H9 (cell line): ENCODE measurements around the gene LPAR6. TPM values are rescaled to one million over a fixed set of nuclear protein-coding genes. Genes with fewer than 3 reads are reported as not detected.

Experiments used
- DNase-seq: peaks from one replicate; pipeline ENCODE4 v3.0.0-alpha.2; 2017
- H2AFZ ChIP-seq: one replicate; pipeline ENCODE4 v1.6.1; 2013; ENCODE audit warnings: mild to moderate bottlenecking, low read length, control low read depth, moderate library complexity
- H2AK5ac ChIP-seq: 2 replicates; pipeline ENCODE4 v1.6.1; 2013; ENCODE audit warnings: low read length, control low read depth, mixed read lengths; ENCODE audit not compliant: insufficient read length
- H2BK120ac ChIP-seq: one replicate; pipeline ENCODE4 v1.6.1; 2013; ENCODE audit warnings: low read depth, mild to moderate bottlenecking, low read length, control low read depth, inconsistent platforms; ENCODE audit not compliant: poor library complexity, severe bottlenecking
- H2BK12ac ChIP-seq: 2 replicates; pipeline ENCODE4 v1.6.1; 2013; ENCODE audit warnings: low read length, control low read depth, mixed read lengths, low read depth; ENCODE audit not compliant: insufficient read length
- H2BK15ac ChIP-seq: 2 replicates; pipeline ENCODE4 v1.6.1; 2013; ENCODE audit warnings: low read depth, low read length, control low read depth
- H2BK20ac ChIP-seq: one replicate; pipeline ENCODE4 v1.6.1; 2013; ENCODE audit warnings: low read depth, mild to moderate bottlenecking, low read length, control low read depth, inconsistent platforms; ENCODE audit not compliant: poor library complexity, severe bottlenecking
- H2BK5ac ChIP-seq: 2 replicates; pipeline ENCODE4 v1.6.1; 2013; ENCODE audit warnings: low read length, control low read depth, mixed read lengths; ENCODE audit not compliant: insufficient read length
- H3K14ac ChIP-seq: 2 replicates; pipeline ENCODE4 v1.6.1; 2013; ENCODE audit warnings: low read length, control low read depth; ENCODE audit not compliant: insufficient read depth
- H3K18ac ChIP-seq: 2 replicates; pipeline ENCODE4 v1.6.1; 2013; ENCODE audit warnings: low read depth, mild to moderate bottlenecking, mixed read lengths, low read length, control low read depth; ENCODE audit not compliant: insufficient read length
- H3K23ac ChIP-seq: 2 replicates; pipeline ENCODE4 v1.6.1; 2013; ENCODE audit warnings: low read length, control low read depth, mixed read lengths, low read depth; ENCODE audit not compliant: insufficient read length
- H3K23me2 ChIP-seq: 2 replicates; pipeline ENCODE4 v1.6.1; 2013; ENCODE audit warnings: low read depth, mild to moderate bottlenecking, mixed read lengths, low read length, control low read depth; ENCODE audit not compliant: insufficient read length, poor library complexity, severe bottlenecking
- H3K27ac ChIP-seq: 2 replicates; pipeline ENCODE4 v1.5.1; 2013; ENCODE audit warnings: low read length, control low read depth, mixed read lengths, low read depth; ENCODE audit not compliant: insufficient read length
- H3K27me3 ChIP-seq: 2 replicates; pipeline ENCODE4 v1.6.1; 2013; ENCODE audit warnings: low read length, control low read depth, inconsistent platforms; ENCODE audit not compliant: insufficient read depth
- H3K4ac ChIP-seq: 2 replicates; pipeline ENCODE4 v1.6.1; 2013; ENCODE audit warnings: low read depth, mild to moderate bottlenecking, control low read depth, inconsistent platforms, low read length, moderate library complexity
- H3K4me1 ChIP-seq: 2 replicates; pipeline ENCODE4 v1.6.1; 2013; ENCODE audit warnings: low read length, control low read depth, inconsistent platforms; ENCODE audit not compliant: insufficient read depth
- H3K4me2 ChIP-seq: 2 replicates; pipeline ENCODE4 v1.6.1; 2013; ENCODE audit warnings: low read length, control low read depth, mixed read lengths; ENCODE audit not compliant: insufficient read length, insufficient read depth
- H3K56ac ChIP-seq: 2 replicates; pipeline ENCODE4 v1.6.1; 2013; ENCODE audit warnings: low read depth, mild to moderate bottlenecking, mixed read lengths, low read length, control low read depth; ENCODE audit not compliant: insufficient read length
- H3K79me1 ChIP-seq: 2 replicates; pipeline ENCODE4 v1.6.1; 2013; ENCODE audit warnings: low read depth, mild to moderate bottlenecking, moderate library complexity, low read length, control low read depth, inconsistent platforms; ENCODE audit not compliant: insufficient read depth, poor library complexity, severe bottlenecking
- H3K79me2 ChIP-seq: 2 replicates; pipeline ENCODE4 v1.6.1; 2013; ENCODE audit warnings: low read length, control low read depth, inconsistent platforms; ENCODE audit not compliant: insufficient read depth
- H3K9ac ChIP-seq: 2 replicates; pipeline ENCODE4 v1.6.1; 2013; ENCODE audit warnings: low read length, control low read depth, mixed read lengths; ENCODE audit not compliant: insufficient read length; ENCODE audit errors: extremely low read depth
- H3K9me3 ChIP-seq: one replicate; pipeline ENCODE4 v1.6.1; 2013; ENCODE audit warnings: low read depth, low read length, inconsistent platforms; ENCODE audit not compliant: control insufficient read depth
- H3T11ph ChIP-seq: one replicate; pipeline ENCODE4 v1.6.1; 2013; ENCODE audit warnings: mild to moderate bottlenecking, low read length, control low read depth, inconsistent platforms
- H4K20me1 ChIP-seq: one replicate; pipeline ENCODE4 v1.6.1; 2013; ENCODE audit not compliant: control insufficient read depth, insufficient read length, insufficient read depth
- H4K5ac ChIP-seq: 2 replicates; pipeline ENCODE4 v1.6.1; 2013; ENCODE audit warnings: low read depth, mild to moderate bottlenecking, mixed read lengths, low read length, control low read depth; ENCODE audit not compliant: insufficient read length
- H4K8ac ChIP-seq: replicated peaks from 2 replicates; pipeline ENCODE4 v1.6.1; 2013; ENCODE audit warnings: low read length, control low read depth, mixed read lengths, low read depth; ENCODE audit not compliant: insufficient read length
- H4K91ac ChIP-seq: 2 replicates; pipeline ENCODE4 v1.6.1; 2013; ENCODE audit warnings: low read depth, mild to moderate bottlenecking, moderate library complexity, mixed read lengths, low read length, control low read depth; ENCODE audit not compliant: insufficient read length
- H3K27ac Mint-ChIP-seq, 3 experiments: 2 replicates in 2 of 3; 3 replicates in 1 of 3; pipeline ENCODE4 v1.8.0; 2020 to 2021; ENCODE audit warnings: mixed read lengths in 3 of 3, mild to moderate bottlenecking in 1 of 3, moderate library complexity in 1 of 3
- H3K27me3 Mint-ChIP-seq: 2 replicates; pipeline ENCODE4 v1.8.0; 2021; ENCODE audit warnings: low read depth, mild to moderate bottlenecking, moderate library complexity, mixed read lengths
- H3K36me3 Mint-ChIP-seq, 3 experiments: 2 replicates in 2 of 3; 3 replicates in 1 of 3; pipeline ENCODE4 v1.8.0; 2020 to 2021; ENCODE audit warnings: low read depth in 3 of 3, mixed read lengths in 3 of 3; ENCODE audit not compliant: insufficient read depth in 1 of 3
- H3K4me1 Mint-ChIP-seq, 2 experiments: 2 replicates each; pipeline ENCODE4 v1.8.0; 2020; ENCODE audit warnings: mixed read lengths in 2 of 2
- H3K4me3 Mint-ChIP-seq, 2 experiments: 2 replicates in 1 of 2; 3 replicates in 1 of 2; pipeline ENCODE4 v1.8.0; 2020 to 2021; ENCODE audit warnings: mild to moderate bottlenecking in 2 of 2, mixed read lengths in 2 of 2, moderate library complexity in 1 of 2
- H3K9me3 Mint-ChIP-seq, 2 experiments: 2 replicates in 1 of 2; 3 replicates in 1 of 2; pipeline ENCODE4 v1.8.0; 2020; ENCODE audit warnings: mild to moderate bottlenecking in 2 of 2, mixed read lengths in 2 of 2, moderate library complexity in 1 of 2
- CTCF ChIP-seq: fragments of 200-600 bp; sonication (generic); conservative IDR thresholded peaks from 3 replicates; pipeline ENCODE4 v1.8.0; 2021; ENCODE audit warnings: antibody characterized with exemption, mild to moderate bottlenecking
- WGBS: extraction: QIAGEN DNeasy Blood & Tissue Kit; methylation state at CpG from one replicate; pipeline ENCODE4 v1.1.7; 2013; ENCODE audit warnings: missing lambda C conversion rate, low lambda C conversion rate, mixed read lengths; ENCODE audit not compliant: insufficient read length; ENCODE audit errors: extremely low coverage; 5-methylcytosine and 5-hydroxymethylcytosine counted together
- total RNA-seq: library from RNA; stranded (reverse); gene quantifications from 2 replicates; pipeline ENCODE4 v1.2.1, GENCODE V29; 2021

LPAR6 gene
- total RNA-seq, 1 experiment from 2014 or later, result 4.2 TPM

DNA sequence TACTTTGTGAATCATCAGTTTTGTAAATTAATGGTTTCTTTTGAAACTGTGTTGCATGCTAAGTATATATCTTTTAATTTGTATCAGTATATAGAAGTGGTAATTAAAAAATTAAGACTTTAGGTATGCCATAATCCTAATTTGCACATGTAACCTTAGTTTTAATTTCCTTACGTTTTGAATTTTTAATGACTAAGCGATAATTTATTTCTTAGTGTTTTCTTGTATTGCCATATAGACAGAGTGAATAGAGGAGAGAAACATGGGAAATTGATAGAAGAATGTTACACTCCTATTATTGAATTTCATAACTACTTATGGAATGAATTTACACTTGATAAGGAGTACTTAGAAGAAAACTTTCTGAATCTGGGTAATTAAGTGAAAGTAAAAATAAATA is 29.5 kb downstream of the LPAR6 start:
- no peak overlapping the region for H2BK12ac ChIP-seq
- H4K5ac ChIP-seq, result no peak overlapping the region
- H3K23ac ChIP-seq, result no peak overlapping the region
- no peak overlapping the region for H2BK120ac ChIP-seq
- peaks cover 0 to 5% (median 2%) of the 10 kb centered on the region in 3 experiments; a peak in 2 of 7 replicates for H3K36me3 Mint-ChIP-seq
- H4K20me1 ChIP-seq, result no peaks in the 10 kb centered on the region
- H3K79me2 ChIP-seq, result no peaks in the 10 kb centered on the region
- H3T11ph ChIP-seq, result no peak overlapping the region
- no peaks in the 10 kb centered on the region for H3K4me1 Mint-ChIP-seq
- H4K91ac ChIP-seq, result no peak overlapping the region
- H3K27me3 Mint-ChIP-seq, result no peaks in the 10 kb centered on the region
- H3K4ac ChIP-seq, result no peak overlapping the region
- no peak for TF ChIP-seq CTCF
- H2AFZ ChIP-seq, result no peak overlapping the region
- H4K8ac ChIP-seq, result no peak overlapping the region
- no peaks in the 10 kb centered on the region for H3K79me1 ChIP-seq
- H2AK5ac ChIP-seq, result no peak overlapping the region
- H3K18ac ChIP-seq, result no peak overlapping the region
- no peaks in the 10 kb centered on the region for H3K23me2 ChIP-seq
- no peaks in the 10 kb centered on the region for H3K9me3 ChIP-seq
- no peak overlapping the region for H2BK20ac ChIP-seq
- no peak overlapping the region for H3K4me2 ChIP-seq
- no peak overlapping the region for H3K27ac Mint-ChIP-seq
- H3K27ac ChIP-seq, result no peak overlapping the region
- H3K14ac ChIP-seq, result no peak overlapping the region
- H3K4me1 ChIP-seq, result no peaks in the 10 kb centered on the region
- no CpG with 5 or more reads among the region's 2 CpGs for WGBS
- H2BK5ac ChIP-seq, result no peak overlapping the region
- DNase-seq, result no peak
- H3K9me3 Mint-ChIP-seq, result no peaks in the 10 kb centered on the region
- H2BK15ac ChIP-seq, result no peak overlapping the region
- no peak overlapping the region for H3K56ac ChIP-seq
- no peak overlapping the region for H3K4me3 Mint-ChIP-seq
- H3K27me3 ChIP-seq, result no peaks in the 10 kb centered on the region
- no peak overlapping the region for H3K9ac ChIP-seq
